ENCODE measurements around the gene MRPL21. TPM values are rescaled to one million over a fixed set of nuclear protein-coding genes. Genes with fewer than 3 reads are reported as not detected.

Gene MRPL21
- total and polyA plus RNA-seq, 9 of the 15 experiments (the other 6 are each of a cell fraction or from before 2014, with no cell fraction given) = 196 to 618 (median 232) TPM

DNA sequence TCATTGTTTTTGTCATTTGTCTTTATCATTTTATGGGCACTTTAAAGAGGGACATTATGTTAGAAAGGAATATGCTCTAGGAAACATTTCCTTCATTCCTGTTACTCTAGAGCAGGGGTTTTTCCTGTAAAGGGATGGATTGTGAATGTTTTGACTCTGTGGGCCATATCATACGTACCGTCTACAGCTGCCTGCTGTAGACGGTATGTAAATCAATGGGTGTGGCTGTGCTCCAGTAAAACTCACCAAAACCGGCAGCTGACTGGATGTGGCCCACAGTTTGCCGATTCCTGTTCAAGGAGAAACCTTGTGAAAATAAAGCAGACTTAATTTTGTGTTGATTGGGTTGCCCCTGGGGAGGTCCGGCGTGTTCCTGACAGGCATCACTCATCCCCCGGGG is 7.3 kb upstream of the MRPL21 start:
- POLR2A ChIA-PET = no interaction called here
- BruUV-seq (replicated peaks) = no TSS peak
- no peak overlapping the region for H3K27ac ChIP-seq (ENCODE audit: extremely low read depth, low read depth, low read length)
- in situ Hi-C loops (cut with MboI) (no loop called here), intact Hi-C loops (cut with micrococcal nuclease) (no loop called here)
- ATAC-seq = no peak
- H3K4me1 ChIP-seq (replicated peaks in 1 of 2; ENCODE audit: control insufficient read depth in 2 of 2, insufficient read depth in 2 of 2, low read length in 2 of 2) = peaks cover 0 to 6% of the 10 kb centered on the region in 2 experiments; a peak in 2 of 5 replicates
- H3K9me3 ChIP-seq (replicated peaks; ENCODE audit: control insufficient read depth, insufficient read depth, low read depth, low read length) = no peaks in the 10 kb centered on the region
- H3K9ac ChIP-seq (ENCODE audit: insufficient read depth in 1 of 2, low read depth in 2 of 2, low read length in 2 of 2) = no peak overlapping the region
- H3K27me3 ChIP-seq (ENCODE audit: control insufficient read depth in 2 of 2, insufficient read depth in 2 of 2, low read length in 2 of 2) = no peaks in the 10 kb centered on the region
- no peaks in the 10 kb centered on the region for H3K9me1 ChIP-seq (ENCODE audit: control insufficient read depth, insufficient read depth, low read length)
- FAIRE-seq = no peak
- no peaks in the 10 kb centered on the region for H4K20me1 ChIP-seq (replicated peaks; ENCODE audit: control insufficient read depth, insufficient read depth, low read length)
- H3K4me3 ChIP-seq = no peak overlapping the region
- WGBS (ENCODE audit: insufficient coverage, low coverage, missing lambda C conversion rate) = 86% methylated on average over 8 of the region's 8 CpGs
- H3K4me2 ChIP-seq (ENCODE audit: insufficient read depth, low read length) = no peak overlapping the region
- H3K79me2 ChIP-seq (ENCODE audit: control insufficient read depth, insufficient read depth, low read length) = peaks cover 6% of the 10 kb centered on the region
- CTCF ChIA-PET (ENCODE audit: low intra/inter-chr PET ratio) = no interaction called here
- DNase-seq (ENCODE audit: extremely low read depth in 1 of 4, low spot score in 3 of 4) = no peak
- no peak overlapping the region for H2AFZ ChIP-seq (ENCODE audit: low read depth, low read length)
- peaks cover 80% of the 10 kb centered on the region; the same call in 2 of the 3 replicates for H3K36me3 ChIP-seq (ENCODE audit: control insufficient read depth, insufficient read depth, low read length)
- no peak for TF ChIP-seq ZNF184 (CRISPR knock-in tag; IDR thresholded peaks at IDR 0.05)
- no peak for TF ChIP-seq ZMIZ1 (IDR thresholded peaks at IDR 0.05; ENCODE audit: low read depth in 2 of 2, low read length in 2 of 2)
- TF ChIP-seq, protein P1, sequence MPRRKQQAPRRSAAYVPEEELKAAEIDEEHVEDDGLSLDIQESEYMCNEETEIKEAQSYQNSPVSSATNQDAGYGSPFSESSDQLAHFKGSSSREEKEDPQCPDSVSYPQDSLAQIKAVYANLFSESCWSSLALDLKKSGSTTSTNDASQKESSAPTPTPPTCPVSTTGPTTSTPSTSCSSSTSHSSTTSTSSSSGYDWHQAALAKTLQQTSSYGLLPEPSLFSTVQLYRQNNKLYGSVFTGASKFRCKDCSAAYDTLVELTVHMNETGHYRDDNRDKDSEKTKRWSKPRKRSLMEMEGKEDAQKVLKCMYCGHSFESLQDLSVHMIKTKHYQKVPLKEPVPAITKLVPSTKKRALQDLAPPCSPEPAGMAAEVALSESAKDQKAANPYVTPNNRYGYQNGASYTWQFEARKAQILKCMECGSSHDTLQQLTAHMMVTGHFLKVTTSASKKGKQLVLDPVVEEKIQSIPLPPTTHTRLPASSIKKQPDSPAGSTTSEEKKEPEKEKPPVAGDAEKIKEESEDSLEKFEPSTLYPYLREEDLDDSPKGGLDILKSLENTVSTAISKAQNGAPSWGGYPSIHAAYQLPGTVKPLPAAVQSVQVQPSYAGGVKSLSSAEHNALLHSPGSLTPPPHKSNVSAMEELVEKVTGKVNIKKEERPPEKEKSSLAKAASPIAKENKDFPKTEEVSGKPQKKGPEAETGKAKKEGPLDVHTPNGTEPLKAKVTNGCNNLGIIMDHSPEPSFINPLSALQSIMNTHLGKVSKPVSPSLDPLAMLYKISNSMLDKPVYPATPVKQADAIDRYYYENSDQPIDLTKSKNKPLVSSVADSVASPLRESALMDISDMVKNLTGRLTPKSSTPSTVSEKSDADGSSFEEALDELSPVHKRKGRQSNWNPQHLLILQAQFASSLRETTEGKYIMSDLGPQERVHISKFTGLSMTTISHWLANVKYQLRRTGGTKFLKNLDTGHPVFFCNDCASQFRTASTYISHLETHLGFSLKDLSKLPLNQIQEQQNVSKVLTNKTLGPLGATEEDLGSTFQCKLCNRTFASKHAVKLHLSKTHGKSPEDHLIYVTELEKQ (CRISPR knock-in tag; IDR thresholded peaks at IDR 0.05) = no peak
- no peak for TF ChIP-seq LEF1 (IDR thresholded peaks at IDR 0.05)
- TF ChIP-seq WHSC1 (IDR thresholded peaks at IDR 0.05; ENCODE audit: low read length) = no peak
- TF ChIP-seq NCOA4 (IDR thresholded peaks at IDR 0.05; ENCODE audit: partially characterized antibody) = no peak
- no peak for TF ChIP-seq XRCC5 (IDR thresholded peaks at IDR 0.05; ENCODE audit: low read depth, low read length)
- no peak for TF ChIP-seq SMAD2 (IDR thresholded peaks at IDR 0.05; ENCODE audit: low read depth, low read length)
- TF ChIP-seq HMGN3 (IDR thresholded peaks at IDR 0.05; ENCODE audit: borderline replicate concordance, extremely low read depth, insufficient read length, low read depth, low read length) = no peak
- TF ChIP-seq, protein P2, sequence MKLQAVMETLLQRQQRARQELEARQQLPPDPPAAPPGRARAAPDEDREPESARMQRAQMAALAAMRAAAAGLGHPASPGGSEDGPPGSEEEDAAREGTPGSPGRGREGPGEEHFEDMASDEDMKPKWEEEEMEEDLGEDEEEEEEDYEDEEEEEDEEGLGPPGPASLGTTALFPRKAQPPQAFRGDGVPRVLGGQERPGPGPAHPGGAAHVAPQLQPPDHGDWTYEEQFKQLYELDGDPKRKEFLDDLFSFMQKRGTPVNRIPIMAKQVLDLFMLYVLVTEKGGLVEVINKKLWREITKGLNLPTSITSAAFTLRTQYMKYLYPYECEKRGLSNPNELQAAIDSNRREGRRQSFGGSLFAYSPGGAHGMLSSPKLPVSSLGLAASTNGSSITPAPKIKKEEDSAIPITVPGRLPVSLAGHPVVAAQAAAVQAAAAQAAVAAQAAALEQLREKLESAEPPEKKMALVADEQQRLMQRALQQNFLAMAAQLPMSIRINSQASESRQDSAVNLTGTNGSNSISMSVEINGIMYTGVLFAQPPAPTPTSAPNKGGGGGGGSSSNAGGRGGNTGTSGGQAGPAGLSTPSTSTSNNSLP (IDR thresholded peaks at IDR 0.05; ENCODE audit: borderline replicate concordance, low read depth, low read length) = no peak

Measured in K562 (cell line).